Bronchial epithelial cell (primary cell): ENCODE data around the gene ADGRL2. TPM values are rescaled to one million over a fixed set of nuclear protein-coding genes. Genes with fewer than 3 reads are reported as not detected.

Source experiments
- DNase-seq: peaks from one replicate; pipeline ENCODE4 v3.0.0-alpha.2; 2010; ENCODE audit warnings: low read depth
- FAIRE-seq: peaks from 2 replicates; lab custom pipeline; 2011; peaks lifted over from hg19 to GRCh38; lab: Jason Lieb, UNC
- H3K27me3 ChIP-seq: 2 replicates; pipeline ENCODE4 v1.5.1; 2011; ENCODE audit warnings: low read length; ENCODE audit not compliant: control insufficient read depth, insufficient read depth
- H3K36me3 ChIP-seq: 2 replicates; pipeline ENCODE4 v1.5.1; 2011; ENCODE audit warnings: low read length; ENCODE audit not compliant: control insufficient read depth, insufficient read depth
- H3K4me3 ChIP-seq: 2 replicates; pipeline ENCODE4 v1.5.1; 2011; ENCODE audit warnings: mild to moderate bottlenecking, low read depth, low read length, control low read depth
- total RNA-seq: library from RNA; depleted of rRNA; stranded (reverse); fragments of >200 nt; gene quantifications from 2 replicates; pipeline ENCODE4 v1.2.1, GENCODE V29; 2014
- TF ChIP-seq, protein P1 (sequence below): IDR thresholded peaks from 2 replicates; pipeline ENCODE4 v1.5.1; 2011; ENCODE audit warnings: mild to moderate bottlenecking, moderate library complexity, low read length, control low read depth, inconsistent platforms; ENCODE audit not compliant: insufficient read depth, severe bottlenecking

Gene ADGRL2
- total RNA-seq, 1 donor from 2014 or later = 35.3 TPM

DNA sequence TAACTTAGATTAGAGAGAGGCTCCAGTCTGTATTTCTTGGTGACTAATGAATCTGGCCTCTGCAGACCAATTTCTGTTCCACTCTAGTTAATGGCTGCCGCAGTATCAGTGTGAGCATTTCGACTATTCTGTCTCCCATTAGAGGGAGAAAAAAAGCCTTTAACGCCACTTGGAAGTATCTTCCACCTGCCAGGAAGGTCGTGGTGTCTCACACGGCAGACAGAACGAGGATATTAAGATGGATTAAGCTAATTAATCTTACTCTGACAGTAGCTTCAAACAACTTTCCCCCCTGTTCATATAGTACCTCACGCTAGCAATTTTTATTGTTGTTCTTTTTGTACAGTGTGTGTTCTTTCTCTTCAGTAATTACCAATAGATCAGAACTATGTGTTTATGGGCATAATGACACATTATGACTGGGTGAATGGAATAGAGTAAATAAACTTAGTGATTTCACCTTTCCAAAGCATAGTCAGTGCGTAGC is 153.8 kb downstream of the ADGRL2 start:
- Histone ChIP-seq H3K36me3 (no peaks in the 10 kb centered on the region), H3K4me3 (no peak overlapping the region), H3K27me3 (no peaks in the 10 kb centered on the region)
- no peak for FAIRE-seq
- peak; percentile 19 for DNase-seq
- TF ChIP-seq, protein P1, sequence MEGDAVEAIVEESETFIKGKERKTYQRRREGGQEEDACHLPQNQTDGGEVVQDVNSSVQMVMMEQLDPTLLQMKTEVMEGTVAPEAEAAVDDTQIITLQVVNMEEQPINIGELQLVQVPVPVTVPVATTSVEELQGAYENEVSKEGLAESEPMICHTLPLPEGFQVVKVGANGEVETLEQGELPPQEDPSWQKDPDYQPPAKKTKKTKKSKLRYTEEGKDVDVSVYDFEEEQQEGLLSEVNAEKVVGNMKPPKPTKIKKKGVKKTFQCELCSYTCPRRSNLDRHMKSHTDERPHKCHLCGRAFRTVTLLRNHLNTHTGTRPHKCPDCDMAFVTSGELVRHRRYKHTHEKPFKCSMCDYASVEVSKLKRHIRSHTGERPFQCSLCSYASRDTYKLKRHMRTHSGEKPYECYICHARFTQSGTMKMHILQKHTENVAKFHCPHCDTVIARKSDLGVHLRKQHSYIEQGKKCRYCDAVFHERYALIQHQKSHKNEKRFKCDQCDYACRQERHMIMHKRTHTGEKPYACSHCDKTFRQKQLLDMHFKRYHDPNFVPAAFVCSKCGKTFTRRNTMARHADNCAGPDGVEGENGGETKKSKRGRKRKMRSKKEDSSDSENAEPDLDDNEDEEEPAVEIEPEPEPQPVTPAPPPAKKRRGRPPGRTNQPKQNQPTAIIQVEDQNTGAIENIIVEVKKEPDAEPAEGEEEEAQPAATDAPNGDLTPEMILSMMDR = no peak

DNA sequence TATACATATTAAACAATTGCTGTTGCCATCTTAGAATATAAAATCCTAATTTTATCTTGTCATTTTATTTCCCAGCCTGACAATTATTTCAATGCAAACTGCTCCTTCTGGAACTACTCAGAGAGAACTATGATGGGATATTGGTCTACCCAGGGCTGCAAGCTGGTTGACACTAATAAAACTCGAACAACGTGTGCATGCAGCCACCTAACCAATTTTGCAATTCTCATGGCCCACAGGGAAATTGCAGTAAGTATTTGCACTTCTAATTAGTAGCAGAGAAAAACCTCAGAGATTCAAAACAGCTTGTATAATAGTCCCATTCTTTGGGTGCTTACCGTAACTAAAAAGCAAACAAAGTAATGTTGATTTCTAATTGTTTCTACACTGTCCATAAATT is 167.2 kb downstream of the ADGRL2 start:
- H3K27me3 ChIP-seq = no peaks in the 10 kb centered on the region
- no peak for DNase-seq
- no peak for FAIRE-seq
- TF ChIP-seq, protein P1 = no peak
- H3K36me3 ChIP-seq = no peaks in the 10 kb centered on the region
- no peak overlapping the region for H3K4me3 ChIP-seq

- no peak overlapping the region for H3K4me3 ChIP-seq
- TF ChIP-seq, protein P1 = no peak
- H3K36me3 ChIP-seq = no peaks in the 10 kb centered on the region
- H3K27me3 ChIP-seq = no peaks in the 10 kb centered on the region
- DNase-seq = no peak
- no peak for FAIRE-seq
These were observed 169.7 kb downstream of the ADGRL2 start for GRCh38 chr1:81970416-81970815.

DNA sequence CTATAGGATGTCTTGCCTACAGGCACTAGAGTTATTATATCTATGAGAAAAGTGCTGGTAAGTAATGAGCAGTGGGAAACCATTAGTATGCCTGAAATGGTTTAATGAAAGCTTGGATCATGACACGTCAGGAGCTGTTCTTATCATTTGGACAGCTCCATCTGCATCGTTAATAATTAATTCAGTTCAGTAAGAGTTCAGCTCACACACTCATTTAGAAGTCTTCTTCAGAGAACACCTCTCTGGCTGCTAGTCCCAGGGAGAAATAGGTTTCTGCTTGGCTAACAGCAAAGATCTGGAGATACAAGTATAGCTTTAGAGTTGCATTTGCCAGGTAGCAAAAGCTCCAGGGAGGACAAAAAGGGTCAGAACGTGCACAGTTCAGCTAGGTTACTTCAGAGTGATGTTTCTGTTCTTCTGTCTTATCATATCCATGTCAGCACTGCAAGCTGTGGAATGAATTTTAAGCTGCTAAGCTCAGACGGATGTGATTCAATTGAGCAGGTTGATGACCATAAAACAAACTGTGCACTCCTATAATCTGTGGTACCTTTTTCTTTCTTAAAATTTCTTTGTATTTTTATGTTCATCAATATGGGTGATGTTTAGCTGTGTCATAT is 173.6 kb downstream of the ADGRL2 start:
- DNase-seq (no peak), FAIRE-seq (no peak)
- H3K27me3 ChIP-seq = no peaks in the 10 kb centered on the region
- no peak overlapping the region for H3K4me3 ChIP-seq
- H3K36me3 ChIP-seq = no peaks in the 10 kb centered on the region
- TF ChIP-seq, protein P1 = no peak

DNA sequence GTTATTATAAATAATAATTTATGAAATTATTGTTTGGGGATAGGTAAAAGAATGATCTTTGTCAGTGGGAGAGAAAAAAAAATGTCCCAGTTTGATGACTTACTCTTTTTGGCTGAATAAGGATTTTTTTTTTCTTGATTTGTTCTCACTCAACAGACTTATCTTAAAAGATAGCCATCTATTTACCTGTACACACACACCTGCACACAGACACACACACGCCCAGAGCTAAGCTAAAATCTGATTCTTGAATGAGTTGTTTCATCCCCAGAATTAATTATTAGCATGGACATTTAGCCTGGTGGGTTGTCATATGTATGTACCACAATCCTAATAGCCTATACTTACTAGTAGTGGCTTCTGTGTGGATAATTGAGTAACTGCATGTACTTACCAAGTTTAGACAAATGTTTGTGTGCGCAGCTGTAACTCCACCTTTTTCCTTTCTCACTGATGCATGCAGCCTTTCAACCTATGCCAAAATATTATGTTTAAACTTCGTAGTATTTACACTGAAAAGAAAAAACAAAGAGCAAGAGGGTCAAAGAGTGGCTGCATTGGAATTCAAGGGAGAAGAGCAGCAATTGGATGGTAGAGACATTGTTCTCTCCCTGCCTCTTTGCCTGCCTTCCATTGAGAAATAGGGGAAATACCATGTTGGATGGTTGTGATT is 174.3 kb downstream of the ADGRL2 start:
- Histone ChIP-seq H3K27me3 (no peaks in the 10 kb centered on the region), H3K36me3 (no peaks in the 10 kb centered on the region), H3K4me3 (no peak overlapping the region)
- TF ChIP-seq, protein P1 = no peak
- no peak for FAIRE-seq
- DNase-seq = no peak
